Measurements from ENCODE around the gene PABPC1L.

GRCh38 chr20:44904377-44904776 is 5.5 kb upstream of the PABPC1L start:
- TF ChIP-seq CTCF (IDR thresholded peaks at IDR 0.05) = no peak
- TF ChIP-seq POLR2AphosphoS5 (IDR thresholded peaks at IDR 0.05) = no peak
- TF ChIP-seq POLR2A (IDR thresholded peaks at IDR 0.05; ENCODE audit: low read depth) = no peak
